GM15510 (cell line): ENCODE results near the gene YLPM1.

Experiments used
- POLR2A ChIP-seq: IDR thresholded peaks from 3 replicates; pipeline ENCODE4 v1.6.1; 2011; ENCODE audit warnings: borderline replicate concordance; ENCODE audit not compliant: insufficient read length; ENCODE audit errors: extremely low read depth

The YLPM1 gene

GRCh38 chr14:74846168-74846567 lies 83.1 kb downstream of the YLPM1 start:
- no peak for TF ChIP-seq POLR2A

DNA sequence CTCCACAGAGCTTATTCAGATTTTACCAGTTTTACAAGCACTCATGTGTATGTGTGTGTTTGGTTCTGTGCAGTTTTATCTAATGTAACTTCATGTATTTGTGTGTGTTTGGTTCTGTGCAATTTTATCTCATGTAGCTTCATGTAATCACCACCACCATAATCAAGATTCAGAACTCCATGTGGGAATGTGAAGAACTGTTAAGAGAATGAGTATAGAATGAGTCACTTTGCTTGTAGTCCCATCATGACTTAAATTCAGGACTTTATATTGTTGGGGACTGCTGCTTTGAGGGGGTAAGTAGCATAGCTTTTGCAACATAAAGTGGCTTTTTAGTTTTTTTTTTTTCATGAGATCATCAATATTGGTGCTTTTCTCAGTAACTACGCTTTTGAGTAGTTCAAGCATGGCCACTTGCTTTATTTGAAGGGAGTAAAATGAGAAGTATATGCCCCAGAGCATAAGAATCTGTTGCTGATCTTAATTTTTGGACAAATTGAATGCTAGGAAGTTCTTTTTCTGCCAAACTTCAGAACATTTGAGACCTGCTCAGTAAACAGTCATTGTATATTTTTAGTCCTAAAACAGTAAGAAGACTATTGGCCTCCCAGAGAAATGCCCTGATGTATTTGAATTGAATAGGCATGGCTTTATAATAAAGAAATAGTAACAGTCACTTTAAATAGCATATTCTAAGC lies 84.0 kb downstream of the YLPM1 start:
- no peak for TF ChIP-seq POLR2A

DNA sequence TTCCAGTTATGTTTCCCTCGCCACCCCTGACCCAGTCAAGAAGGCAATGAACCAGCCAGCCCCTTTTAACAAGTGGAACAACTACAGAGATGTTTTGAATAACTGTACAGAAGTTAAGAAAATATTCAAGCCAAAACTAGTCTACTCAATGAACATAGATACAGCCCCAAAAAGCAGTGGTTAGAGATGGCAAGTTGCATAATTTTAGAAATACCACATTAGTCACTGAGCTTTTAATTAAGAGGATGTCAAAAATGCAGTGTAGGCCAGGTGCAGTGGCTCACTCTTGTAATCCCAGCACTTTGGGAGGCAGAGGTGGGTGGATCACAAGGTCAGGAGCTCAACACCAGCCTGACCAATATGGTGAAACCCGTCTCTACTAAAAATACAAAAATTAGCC lies 85.7 kb downstream of the YLPM1 start:
- no peak for TF ChIP-seq POLR2A

DNA sequence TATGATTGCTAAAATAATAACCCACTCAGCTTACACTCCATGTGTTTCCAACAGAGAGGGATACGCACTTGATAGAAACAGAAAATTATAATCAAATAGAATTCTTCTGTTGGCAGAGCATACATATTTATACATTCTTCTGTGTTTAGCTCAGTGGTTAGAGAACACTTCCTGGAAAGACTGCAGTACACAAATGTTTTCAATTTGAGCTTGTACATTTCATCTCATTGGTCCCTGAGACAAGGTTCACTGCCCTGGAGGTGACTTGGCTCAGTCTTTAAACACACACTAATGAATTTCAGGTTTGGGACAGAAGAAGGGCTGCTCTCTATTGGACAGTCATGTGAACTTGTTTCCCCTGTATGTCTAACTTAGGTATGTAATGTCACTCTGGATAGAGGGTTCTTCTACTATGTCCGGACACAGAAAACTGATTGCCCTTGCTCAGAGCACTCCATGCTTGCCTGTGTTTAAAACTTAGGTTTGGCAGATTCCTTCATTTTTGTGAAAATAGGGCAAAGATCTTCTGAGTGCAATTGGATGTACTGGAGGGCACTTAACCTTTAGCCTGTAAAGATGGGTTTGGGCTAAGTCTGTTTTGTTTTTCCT lies 89.9 kb downstream of the YLPM1 start:
- no peak for TF ChIP-seq POLR2A

- TF ChIP-seq POLR2A: no peak
Measured at GRCh38 chr14:74853581-74853980, 90.5 kb downstream of the YLPM1 start.

DNA sequence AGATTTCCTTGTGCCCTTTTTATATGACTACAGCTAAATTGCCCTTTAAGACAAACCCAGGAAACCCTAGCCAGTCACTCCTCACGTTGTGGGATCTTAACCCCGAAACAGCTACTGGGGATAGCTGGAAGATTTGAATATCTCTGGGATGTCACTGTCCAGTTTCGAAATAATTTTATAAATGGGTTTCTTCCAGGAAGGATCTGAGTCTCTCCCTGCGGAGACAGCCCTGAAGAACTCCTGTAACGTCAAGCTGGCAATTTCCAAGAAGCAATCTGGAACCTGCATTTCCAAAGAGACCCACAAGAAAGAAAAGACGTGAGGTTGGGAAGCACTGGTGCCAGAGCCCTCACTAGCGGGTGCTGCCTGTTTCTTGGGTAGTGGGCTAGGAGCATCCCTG lies 91.9 kb downstream of the YLPM1 start:
- TF ChIP-seq POLR2A: no peak

GRCh38 chr14:74855945-74856344 lies 92.8 kb downstream of the YLPM1 start:
- no peak for TF ChIP-seq POLR2A

DNA sequence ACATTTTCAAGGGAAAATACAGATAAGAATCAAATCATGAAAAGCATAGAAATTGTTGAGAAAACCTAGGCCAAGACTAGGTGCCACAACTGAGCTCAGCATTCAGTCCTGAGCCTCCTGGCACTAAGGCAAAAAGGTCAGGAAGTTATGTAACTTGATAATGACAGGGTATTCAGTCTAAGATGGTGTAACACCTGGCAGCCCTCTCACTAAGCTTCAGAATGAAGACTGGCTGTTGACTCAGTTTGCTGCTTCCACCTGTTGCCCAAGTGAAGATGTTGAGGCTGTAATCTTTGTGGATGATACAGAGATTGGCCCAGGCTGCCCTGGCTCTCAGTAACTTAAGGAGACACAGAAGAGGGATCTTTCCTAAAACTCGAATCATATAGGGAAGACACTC lies 93.2 kb downstream of the YLPM1 start:
- no peak for TF ChIP-seq POLR2A

GRCh38 chr14:74858022-74858421 lies 94.9 kb downstream of the YLPM1 start:
- no peak for TF ChIP-seq POLR2A

DNA sequence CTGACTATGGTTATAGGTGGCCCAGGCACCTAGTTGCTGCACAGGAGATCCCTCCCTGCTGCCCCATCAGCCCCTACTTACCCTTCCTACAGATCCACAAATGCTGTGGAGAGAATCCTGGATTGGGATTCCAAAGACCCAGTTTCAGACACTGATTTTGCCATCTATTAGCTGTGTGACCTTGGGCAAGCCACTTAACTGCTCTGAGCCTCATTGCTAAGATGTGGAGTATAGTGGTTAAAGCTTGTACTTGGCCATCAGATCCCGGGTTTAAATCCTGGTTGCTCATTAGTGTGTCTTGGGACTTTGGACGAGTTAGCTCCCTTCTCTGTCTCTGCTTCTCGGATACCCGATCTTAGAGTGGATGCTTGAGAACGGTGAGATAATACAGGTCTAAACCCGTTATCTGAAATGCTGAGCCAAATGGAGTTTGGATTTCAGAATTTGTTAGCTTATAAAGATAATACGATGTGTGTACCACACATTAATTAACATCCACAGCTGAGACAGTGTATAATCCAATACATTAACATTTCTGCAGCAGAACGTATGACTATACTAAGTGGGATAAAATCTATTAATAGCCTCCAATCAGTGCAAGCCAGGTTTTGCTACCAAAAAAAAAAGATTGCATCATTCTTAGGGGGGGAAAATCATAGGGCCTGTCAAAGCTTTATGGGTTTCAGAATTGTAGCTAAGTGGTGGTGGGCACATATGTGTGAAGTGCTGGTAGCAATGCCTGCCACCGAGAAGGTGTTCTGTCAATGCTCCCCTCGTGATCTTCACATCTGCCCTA lies 96.8 kb downstream of the YLPM1 start:
- TF ChIP-seq POLR2A: no peak

DNA sequence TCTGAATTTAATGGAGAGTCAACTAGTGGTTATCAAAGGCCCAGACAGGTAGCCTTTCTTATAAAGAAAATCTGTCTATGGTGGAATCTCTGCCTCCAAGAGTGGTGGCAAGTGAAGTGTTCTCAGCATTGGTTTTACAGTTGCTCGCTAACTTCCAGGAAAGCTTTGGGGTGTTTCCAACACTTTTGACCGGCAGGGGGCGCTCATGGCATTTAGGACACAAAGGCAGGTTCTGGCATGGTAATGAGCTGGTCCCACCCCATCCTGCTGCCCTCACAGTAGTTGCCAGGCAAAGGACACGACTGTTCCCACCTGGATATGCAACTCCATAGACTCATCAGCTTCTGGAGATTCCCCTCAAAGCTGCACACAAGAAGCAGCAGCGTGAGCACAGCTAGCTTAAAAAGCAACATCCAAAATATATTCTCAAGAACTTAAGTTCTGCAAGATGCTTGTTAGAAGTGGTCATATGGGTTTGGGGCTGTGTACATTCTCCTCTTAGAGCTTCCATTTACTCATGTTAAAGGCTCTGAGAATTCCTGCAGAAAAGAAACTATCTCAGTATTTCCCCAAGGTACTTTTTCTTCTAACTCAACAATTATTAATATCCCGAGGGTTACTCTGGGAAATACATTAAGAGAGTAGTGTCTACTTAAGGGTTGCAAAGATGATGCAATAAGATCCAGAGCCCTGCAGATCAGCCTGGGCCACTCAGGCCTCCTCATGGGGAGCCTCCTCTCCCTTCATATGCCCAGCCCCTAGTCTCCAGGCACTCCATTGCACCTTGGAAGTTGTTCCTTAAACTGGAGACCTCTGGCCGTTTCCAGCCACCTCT lies 98.0 kb downstream of the YLPM1 start:
- no peak for TF ChIP-seq POLR2A

DNA sequence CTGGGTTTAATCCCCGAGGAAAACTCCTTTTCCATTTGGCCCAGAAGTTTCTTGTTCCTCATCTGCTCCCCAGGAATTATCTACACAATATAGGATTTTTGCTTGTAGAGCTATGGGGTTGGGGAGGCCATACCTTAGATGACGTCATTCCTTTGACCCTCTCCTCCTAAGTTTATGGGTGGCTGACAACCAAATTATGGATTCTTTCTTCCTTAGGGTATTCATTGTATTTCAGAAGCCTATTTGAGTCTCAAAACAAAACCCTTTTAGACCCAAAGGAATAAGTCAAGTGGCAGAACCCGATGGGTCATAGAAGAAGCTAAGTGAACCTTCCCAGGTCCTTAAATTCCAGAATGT lies 98.6 kb downstream of the YLPM1 start:
- no peak for TF ChIP-seq POLR2A

DNA sequence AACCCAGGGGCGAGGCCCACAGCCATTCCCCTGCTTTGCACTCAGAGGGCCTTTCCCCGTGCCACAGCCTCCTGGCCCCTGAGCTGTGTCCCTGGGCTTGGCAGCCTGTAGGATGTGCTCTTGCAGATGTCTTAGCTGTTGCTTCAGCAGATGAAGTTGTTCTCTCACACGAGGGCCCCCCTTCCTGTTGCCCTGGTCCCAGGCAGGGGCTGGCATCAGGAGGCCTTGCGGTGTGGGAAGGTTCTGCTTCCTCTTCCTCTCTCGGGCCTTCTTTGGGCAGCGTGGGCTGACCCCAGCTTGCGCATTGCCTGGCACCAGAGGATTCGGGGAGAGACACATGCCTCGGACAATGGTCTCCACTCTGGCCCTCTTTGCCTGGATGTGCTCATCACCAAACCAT lies 100.2 kb downstream of the YLPM1 start:
- no peak for TF ChIP-seq POLR2A

DNA sequence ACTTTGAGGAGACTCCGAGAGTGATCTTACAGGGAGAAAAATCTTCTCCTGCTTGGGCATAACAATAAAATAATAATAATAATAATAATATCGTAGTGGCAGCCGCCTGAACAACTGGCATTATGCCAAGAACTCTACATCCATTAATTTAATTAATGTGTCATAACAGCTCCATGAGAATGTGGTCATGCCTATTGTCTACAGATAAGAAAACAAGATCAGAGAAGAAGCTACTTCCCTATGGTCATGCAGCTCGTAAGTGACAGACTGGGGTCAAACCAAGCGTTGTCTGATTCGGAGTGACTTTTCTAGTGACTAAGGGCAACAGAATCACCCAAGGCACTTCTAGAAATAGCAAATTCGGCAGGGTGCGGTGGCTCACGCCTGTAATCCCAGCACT lies 101.1 kb downstream of the YLPM1 start:
- TF ChIP-seq POLR2A: no peak

- no peak for TF ChIP-seq POLR2A
Measured at GRCh38 chr14:74865156-74865555, 102.0 kb downstream of the YLPM1 start.
